Omental fat pad (tissue), 4 donors: Measurements from ENCODE around the gene CACNA1S. TPM values are rescaled to one million over a fixed set of nuclear protein-coding genes. Genes with fewer than 3 reads are reported as not detected.

ENCODE experiments used
- ATAC-seq: fragments of 150-250 bp; one replicate; pipeline ENCODE4 v1.9.1; 2016; ENCODE audit warnings: mild to moderate bottlenecking, moderate library complexity; ENCODE audit not compliant: low FRiP score
- DNase-seq: peaks from one replicate; pipeline ENCODE4 v3.0.0-alpha.2; 2019; ENCODE audit warnings: low spot score
- total RNA-seq, 4 donors: library from RNA; depleted of rRNA; stranded (reverse); fragments of >200 nt; gene quantifications; one replicate each; pipeline ENCODE4 v1.1.0, GENCODE V29; 2016
- TF ChIP-seq, protein P1 (sequence below), 3 donors: fragments of 450-650 bp; IDR thresholded peaks; one replicate each; pipeline ENCODE4 v1.5.1; 2016 to 2017; ENCODE audit warnings: antibody characterized with exemption in 3 of 3, mild to moderate bottlenecking in 3 of 3, moderate library complexity in 2 of 3

Gene CACNA1S
- total RNA-seq, 4 donors from 2014 or later = not detected

DNA sequence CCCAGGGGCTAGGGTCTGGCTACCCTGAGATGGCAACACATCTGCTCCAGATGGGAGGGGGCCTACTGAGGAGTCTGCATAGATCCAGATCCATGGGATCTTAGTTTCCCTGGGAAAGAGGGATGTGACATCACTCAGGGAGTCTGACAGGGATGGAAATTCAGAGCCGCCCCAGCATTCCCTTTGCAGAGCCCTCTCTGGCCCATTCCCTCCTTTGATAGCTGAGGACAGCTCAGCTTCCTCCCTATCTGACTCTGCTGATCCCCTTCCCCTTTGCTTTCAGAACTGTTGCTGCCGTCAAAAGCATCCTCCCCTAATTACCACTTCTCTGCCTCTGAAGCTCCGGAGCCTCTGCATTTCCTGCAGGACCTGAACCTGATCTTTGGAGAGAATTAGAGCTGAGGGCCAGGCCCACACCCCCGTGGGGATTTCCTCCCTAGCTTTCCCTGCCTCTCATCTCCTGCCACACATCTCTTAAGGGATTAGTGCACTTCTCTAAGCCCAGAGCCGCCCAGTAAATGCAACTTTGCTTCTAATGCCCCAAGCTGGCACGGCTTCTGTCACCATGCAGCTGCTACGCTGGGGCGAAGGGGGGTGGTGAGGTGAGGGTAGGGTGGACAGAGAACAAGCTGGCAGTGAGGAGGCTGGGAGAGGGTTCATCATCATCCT, 24.3 kb upstream of the CACNA1S start:
- no peak for ATAC-seq
- DNase-seq = no peak
- TF ChIP-seq, protein P1, sequence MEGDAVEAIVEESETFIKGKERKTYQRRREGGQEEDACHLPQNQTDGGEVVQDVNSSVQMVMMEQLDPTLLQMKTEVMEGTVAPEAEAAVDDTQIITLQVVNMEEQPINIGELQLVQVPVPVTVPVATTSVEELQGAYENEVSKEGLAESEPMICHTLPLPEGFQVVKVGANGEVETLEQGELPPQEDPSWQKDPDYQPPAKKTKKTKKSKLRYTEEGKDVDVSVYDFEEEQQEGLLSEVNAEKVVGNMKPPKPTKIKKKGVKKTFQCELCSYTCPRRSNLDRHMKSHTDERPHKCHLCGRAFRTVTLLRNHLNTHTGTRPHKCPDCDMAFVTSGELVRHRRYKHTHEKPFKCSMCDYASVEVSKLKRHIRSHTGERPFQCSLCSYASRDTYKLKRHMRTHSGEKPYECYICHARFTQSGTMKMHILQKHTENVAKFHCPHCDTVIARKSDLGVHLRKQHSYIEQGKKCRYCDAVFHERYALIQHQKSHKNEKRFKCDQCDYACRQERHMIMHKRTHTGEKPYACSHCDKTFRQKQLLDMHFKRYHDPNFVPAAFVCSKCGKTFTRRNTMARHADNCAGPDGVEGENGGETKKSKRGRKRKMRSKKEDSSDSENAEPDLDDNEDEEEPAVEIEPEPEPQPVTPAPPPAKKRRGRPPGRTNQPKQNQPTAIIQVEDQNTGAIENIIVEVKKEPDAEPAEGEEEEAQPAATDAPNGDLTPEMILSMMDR (IDR thresholded peaks at IDR 0.05) = no peak

DNA sequence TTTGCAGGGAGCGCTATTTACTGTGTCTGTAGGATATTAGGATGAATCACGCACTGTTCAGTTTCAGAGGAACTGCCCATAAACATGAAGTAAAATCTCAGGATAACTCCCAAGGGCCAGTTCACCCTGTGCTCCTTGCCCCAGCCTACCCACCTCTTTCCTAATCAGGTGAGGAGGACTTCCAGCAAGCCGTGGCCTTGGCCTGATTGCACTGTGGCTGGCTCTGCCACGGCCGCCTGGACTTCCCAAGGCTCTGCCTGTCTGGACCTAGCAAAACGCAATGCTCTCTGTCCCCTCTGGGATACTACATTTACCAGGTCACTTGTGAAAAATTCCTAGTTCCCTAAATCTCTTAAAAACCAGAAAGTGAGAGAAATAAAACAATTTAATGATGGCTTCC, 22.2 kb upstream of the CACNA1S start:
- TF ChIP-seq, protein P1 (IDR thresholded peaks at IDR 0.05) = no peak
- DNase-seq (no peak), ATAC-seq (no peak)

DNA sequence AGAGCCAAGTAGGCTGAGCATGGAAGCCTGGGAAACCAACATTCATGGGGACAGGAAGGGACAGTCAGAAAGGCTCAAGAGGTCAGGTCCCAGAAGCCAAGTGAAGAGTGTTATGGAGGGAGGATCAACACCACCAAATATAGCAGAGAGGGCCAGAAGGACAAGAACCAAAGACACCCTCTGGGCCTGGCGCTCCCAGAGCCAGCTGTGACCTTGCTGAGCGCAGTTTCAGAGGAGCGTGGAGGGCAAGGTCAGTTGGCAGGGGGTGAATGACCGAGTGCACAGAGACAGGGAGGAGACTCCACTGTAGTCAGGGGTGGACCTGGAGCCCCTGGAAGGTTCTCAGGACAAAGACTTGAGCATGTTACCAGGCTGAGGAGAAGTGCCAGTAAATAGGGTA, 19.2 kb upstream of the CACNA1S start:
- no peak for DNase-seq
- TF ChIP-seq, protein P1 (IDR thresholded peaks at IDR 0.05) = no peak
- no peak for ATAC-seq

DNA sequence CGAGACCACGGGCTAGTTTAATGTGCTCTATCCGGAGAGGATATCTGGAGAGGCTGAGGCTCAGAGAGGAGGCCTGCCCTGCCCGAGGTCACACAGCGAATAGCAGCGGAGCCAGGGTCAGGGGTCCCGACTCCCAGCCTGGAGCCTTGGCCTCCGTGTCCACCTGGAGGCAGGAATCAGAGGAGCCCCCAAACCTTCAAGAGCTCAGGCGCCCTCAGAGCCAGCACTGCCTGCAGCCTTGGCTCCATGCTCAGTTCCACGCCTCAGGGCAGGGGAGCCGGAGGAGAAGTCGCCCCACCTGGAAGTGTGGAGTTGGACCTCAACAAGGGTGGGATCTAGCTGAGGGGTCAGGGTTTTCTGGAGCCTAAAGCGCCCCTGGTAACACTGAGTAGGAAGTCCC, 16.7 kb upstream of the CACNA1S start:
- no peak for ATAC-seq
- TF ChIP-seq, protein P1 (IDR thresholded peaks at IDR 0.05) = no peak
- no peak for DNase-seq

DNA sequence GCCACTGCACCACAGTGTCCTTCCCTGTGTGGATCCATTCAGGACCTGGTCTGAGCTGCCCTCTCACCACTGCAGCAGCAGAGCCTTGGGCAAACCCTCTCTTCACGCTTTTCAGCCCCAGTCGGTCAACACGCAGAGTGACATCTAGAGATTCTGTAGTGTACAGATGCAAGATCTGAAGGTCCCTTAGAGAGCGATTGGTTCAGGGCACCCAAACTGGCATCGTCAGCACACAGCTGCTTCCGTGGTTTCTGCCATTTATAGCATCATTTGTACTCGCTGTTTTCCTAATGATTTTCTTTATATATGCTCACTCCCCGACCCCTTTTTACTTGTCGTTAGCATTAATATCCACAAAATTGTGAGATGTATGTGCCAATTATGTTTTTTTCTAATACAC, 16.2 kb upstream of the CACNA1S start:
- ATAC-seq (no peak), DNase-seq (no peak)
- TF ChIP-seq, protein P1 (IDR thresholded peaks at IDR 0.05) = no peak

DNA sequence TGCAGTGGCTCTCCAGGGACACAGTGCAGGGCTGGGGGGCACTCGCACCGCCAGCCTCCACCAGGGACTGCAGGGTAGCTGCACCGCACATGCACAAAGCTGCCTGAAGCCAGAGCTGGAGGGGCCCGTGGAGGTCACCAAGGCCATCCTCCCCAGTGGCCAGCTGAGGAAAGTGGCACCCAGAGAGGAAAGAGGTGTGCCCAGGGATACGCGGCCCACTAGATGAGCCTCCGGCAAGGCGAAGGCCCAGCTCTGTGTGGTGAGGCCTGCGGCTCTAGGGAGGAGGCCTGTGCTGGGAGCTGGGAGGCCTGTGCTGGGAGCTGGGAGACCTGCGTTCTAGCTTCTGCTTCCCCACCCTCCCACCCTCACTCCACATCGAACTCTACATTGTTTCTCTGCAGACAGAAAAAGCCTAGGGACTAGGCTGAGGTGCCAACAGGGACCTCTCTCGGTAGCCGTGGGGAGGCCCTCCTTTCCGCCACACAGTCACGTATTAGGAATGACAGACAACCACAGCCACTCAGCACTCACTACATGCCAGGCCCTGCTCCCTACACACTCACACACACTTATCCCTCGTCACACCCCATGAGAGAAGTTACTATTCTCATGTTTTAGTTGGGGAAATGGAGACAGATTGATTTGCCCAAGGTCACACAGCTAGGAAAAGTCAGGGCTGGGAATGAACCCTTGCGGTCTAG, 15.7 kb upstream of the CACNA1S start:
- TF ChIP-seq, protein P1 (IDR thresholded peaks at IDR 0.05) = no peak
- ATAC-seq = no peak
- DNase-seq = no peak
